ENCODE data around the gene DCDC1.

Gene DCDC1

DNA sequence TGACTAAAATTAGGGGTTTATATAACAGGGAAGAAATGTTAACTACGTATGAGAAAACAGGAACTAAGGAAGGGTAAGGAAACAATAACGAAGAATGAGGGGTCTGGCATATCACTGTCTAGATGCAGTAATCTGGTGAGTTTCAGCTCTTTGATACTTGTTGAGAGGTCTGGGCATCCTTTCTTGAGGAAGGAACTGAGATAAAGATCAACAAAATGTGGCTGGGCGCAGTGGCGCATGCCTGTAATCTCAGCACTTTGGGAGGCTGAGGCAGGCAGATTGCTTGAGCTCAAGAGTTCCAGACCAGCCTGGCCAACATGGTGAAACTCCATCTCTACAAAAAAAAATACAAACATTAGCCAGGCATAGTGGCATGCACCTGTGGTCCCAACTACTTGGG, 2.7 kb downstream of the DCDC1 start:
- no peak overlapping the region for H3K4me3 ChIP-seq (replicated peaks; ENCODE audit: low read depth, low read length)
- TF ChIP-seq, protein P1, sequence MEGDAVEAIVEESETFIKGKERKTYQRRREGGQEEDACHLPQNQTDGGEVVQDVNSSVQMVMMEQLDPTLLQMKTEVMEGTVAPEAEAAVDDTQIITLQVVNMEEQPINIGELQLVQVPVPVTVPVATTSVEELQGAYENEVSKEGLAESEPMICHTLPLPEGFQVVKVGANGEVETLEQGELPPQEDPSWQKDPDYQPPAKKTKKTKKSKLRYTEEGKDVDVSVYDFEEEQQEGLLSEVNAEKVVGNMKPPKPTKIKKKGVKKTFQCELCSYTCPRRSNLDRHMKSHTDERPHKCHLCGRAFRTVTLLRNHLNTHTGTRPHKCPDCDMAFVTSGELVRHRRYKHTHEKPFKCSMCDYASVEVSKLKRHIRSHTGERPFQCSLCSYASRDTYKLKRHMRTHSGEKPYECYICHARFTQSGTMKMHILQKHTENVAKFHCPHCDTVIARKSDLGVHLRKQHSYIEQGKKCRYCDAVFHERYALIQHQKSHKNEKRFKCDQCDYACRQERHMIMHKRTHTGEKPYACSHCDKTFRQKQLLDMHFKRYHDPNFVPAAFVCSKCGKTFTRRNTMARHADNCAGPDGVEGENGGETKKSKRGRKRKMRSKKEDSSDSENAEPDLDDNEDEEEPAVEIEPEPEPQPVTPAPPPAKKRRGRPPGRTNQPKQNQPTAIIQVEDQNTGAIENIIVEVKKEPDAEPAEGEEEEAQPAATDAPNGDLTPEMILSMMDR (IDR thresholded peaks at IDR 0.05; ENCODE audit: low read depth, low read length, missing control alignments) = no peak
- DNase-seq (ENCODE audit: extremely low read depth, low read depth) = no peak

DNA sequence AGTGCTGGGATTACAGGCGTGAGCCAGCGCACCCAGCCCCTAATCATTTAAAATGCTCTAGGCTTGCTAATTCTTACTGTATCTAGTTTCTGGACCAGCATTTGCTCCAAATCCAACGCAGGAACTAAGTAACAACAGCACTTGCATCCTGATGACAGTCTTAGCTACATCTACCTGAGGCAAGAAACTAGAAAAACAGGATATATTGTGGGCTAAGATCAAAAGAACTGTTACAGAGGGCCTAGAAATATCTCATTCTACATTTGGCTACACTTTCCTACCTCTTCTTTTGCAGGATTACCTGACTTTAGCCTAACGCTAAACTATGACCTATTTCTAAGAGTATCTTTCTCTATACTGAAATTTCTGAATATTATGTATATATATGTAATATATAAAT, 7.8 kb downstream of the DCDC1 start:
- no peak for DNase-seq (ENCODE audit: extremely low read depth, low read depth)
- TF ChIP-seq, protein P1 (IDR thresholded peaks at IDR 0.05; ENCODE audit: low read depth, low read length, missing control alignments) = no peak
- H3K4me3 ChIP-seq (replicated peaks; ENCODE audit: low read depth, low read length) = no peak overlapping the region

DNA sequence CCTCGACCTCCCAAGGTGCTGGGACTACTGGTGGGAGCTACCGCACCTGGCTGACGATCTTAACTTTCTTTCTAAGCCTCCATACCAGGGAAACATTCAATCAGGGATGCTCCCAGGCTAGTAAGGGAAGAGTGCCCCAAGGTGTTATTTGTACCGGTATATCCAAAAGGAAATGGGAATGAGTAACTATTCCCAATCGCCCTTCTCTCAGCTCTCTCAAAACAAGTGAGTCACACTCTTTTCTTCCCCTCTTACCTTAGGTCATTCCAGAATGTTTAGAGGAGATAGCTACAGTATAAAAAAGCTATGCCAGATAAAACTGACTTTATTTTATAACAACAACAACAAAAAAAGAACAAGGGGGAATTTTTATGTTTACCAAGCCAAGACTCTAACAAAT, 13.7 kb downstream of the DCDC1 start:
- TF ChIP-seq, protein P1 (IDR thresholded peaks at IDR 0.05; ENCODE audit: low read depth, low read length, missing control alignments) = no peak
- H3K4me3 ChIP-seq (replicated peaks; ENCODE audit: low read depth, low read length) = no peak overlapping the region
- no peak for DNase-seq (ENCODE audit: extremely low read depth, low read depth)

DNA sequence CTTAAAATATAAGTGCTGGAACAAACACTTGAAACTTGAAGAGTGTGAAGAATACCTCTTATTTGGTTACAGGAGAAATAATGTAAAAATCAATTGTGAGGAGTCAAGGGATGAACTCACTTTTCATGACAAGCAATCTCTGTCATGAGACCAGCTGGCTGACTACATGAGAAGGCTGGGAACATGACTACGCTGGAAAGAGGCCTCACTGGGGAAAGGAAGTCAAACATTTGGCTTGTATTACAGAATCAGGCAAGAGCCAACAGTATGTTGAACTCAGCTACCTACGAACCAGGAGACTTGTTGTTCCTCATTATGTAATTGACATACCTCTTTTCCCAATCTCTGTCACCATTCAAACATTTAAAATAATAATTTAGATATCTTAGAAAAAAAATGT, 14.4 kb downstream of the DCDC1 start:
- DNase-seq (ENCODE audit: extremely low read depth, low read depth) = no peak
- TF ChIP-seq, protein P1 (IDR thresholded peaks at IDR 0.05; ENCODE audit: low read depth, low read length, missing control alignments) = no peak
- no peak overlapping the region for H3K4me3 ChIP-seq (replicated peaks; ENCODE audit: low read depth, low read length)

DNA sequence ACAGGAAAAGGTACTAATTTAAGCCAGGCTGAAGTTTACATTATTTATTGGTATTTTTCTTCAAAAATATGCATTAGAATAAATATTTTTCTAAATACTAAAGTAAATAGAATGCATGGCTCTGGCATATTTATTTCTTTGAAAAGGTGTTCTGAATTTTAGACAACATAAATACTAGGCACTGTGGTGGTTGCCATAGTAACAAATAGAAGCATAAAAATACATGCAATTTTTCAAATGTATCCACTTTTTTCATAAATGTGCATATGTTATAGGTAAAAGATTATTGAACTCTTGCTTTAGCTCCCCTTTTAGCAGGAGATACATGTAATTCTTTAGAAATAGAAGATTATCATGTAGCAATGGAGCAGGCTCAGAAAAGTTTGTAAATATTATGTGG, 18.4 kb downstream of the DCDC1 start:
- H3K4me3 ChIP-seq (replicated peaks; ENCODE audit: low read depth, low read length) = no peak overlapping the region
- DNase-seq (ENCODE audit: extremely low read depth, low read depth) = no peak
- TF ChIP-seq, protein P1 (IDR thresholded peaks at IDR 0.05; ENCODE audit: low read depth, low read length, missing control alignments) = no peak

DNA sequence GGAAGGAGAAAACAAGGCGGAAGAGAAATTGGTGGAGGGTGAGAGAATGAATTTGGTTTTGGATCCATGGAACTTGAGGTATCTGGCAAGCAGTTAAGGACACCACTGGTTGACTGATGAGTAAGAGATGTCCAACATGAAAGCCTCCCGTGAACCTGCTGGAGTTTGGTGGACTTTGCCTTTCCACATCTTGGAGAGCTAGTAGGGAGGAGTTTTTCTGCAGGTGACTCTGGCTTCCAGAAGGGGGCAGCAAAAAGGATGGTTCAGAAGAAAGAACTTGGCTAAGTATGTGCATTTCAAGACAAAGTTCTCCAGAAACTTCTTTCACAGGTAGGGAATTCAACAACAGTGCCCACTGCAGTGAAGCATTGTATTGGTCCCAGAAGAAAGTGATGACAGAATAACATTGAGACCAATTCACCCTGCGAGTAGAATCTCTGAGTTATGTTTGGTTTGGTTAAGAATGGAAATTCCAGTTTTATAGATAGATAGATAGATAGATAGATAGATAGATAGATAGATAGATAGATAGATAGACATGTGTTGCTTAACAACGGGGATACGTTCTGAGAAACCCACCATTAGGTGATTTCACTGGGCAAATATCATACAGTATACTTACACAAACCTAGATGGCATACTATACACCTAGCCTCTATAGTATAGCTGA, 28.5 kb downstream of the DCDC1 start:
- H3K4me3 ChIP-seq (replicated peaks; ENCODE audit: low read depth, low read length) = no peak overlapping the region
- TF ChIP-seq, protein P1 (IDR thresholded peaks at IDR 0.05; ENCODE audit: low read depth, low read length, missing control alignments) = peak; percentile 68
- DNase-seq (ENCODE audit: extremely low read depth, low read depth) = no peak

DNA sequence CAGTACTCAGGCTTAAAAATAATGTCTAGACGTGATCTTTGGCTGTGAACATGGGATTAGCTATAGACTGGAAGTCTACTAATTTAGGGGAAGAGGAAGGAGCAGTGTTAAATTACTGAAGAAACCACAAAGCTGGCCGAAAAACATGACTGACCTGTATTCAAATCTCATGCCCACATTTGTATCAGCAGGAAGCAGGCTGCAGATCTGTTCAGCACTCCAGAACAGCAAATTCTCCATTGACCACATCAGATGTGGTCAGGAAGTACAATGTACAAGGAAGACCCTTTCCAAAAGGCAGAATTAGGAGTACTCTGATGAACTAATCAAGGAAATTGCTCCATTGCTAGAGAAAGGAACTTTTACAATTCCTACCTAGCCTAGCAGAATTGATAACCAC, 31.7 kb downstream of the DCDC1 start:
- no peak for DNase-seq (ENCODE audit: extremely low read depth, low read depth)
- no peak overlapping the region for H3K4me3 ChIP-seq (replicated peaks; ENCODE audit: low read depth, low read length)
- TF ChIP-seq, protein P1 (IDR thresholded peaks at IDR 0.05; ENCODE audit: low read depth, low read length, missing control alignments) = no peak
